Parathyroid adenoma (tissue), 2 donors: ENCODE measurements around the gene SHROOM3.

Experiments used
- H2AFZ ChIP-seq: fragments of 300-600 bp; sonication (generic); one replicate; pipeline ENCODE4 v1.7.0; 2017; ENCODE audit warnings: antibody characterized with exemption, mild to moderate bottlenecking
- H3K27ac ChIP-seq: fragments of 300-600 bp; sonication (generic); one replicate; pipeline ENCODE4 v1.7.0; 2017
- H3K27me3 ChIP-seq: fragments of 300-600 bp; sonication (generic); one replicate; pipeline ENCODE4 v1.7.0; 2017; ENCODE audit warnings: low read length; ENCODE audit not compliant: control insufficient read depth, insufficient read depth
- H3K36me3 ChIP-seq: fragments of 300-600 bp; sonication (generic); one replicate; pipeline ENCODE4 v1.7.0; 2017; ENCODE audit warnings: low read length; ENCODE audit not compliant: control insufficient read depth, insufficient read depth
- H3K4me1 ChIP-seq: fragments of 300-600 bp; sonication (generic); one replicate; pipeline ENCODE4 v1.7.0; 2017; ENCODE audit warnings: control low read depth
- H3K4me2 ChIP-seq: fragments of 300-600 bp; sonication (generic); one replicate; pipeline ENCODE4 v1.7.0; 2017; ENCODE audit warnings: low read length
- H3K4me3 ChIP-seq: fragments of 300-600 bp; sonication (generic); one replicate; pipeline ENCODE4 v1.7.0; 2017; ENCODE audit warnings: low read depth, low read length
- H3K79me2 ChIP-seq: fragments of 300-600 bp; sonication (generic); one replicate; pipeline ENCODE4 v1.7.0; 2017; ENCODE audit warnings: control low read depth
- H3K9ac ChIP-seq: fragments of 300-600 bp; sonication (generic); one replicate; pipeline ENCODE4 v1.7.0; 2017; ENCODE audit warnings: mild to moderate bottlenecking
- H3K9me3 ChIP-seq: fragments of 300-600 bp; sonication (generic); one replicate; pipeline ENCODE4 v1.7.0; 2017; ENCODE audit warnings: low read length; ENCODE audit not compliant: control insufficient read depth
- TF ChIP-seq, protein P1 (sequence below): fragments of 300-600 bp; sonication (generic); IDR thresholded peaks from one replicate; pipeline ENCODE4 v1.7.0; 2017; ENCODE audit warnings: antibody characterized with exemption, mild to moderate bottlenecking
- donor health status: primary hyperparathyroidism.

The SHROOM3 gene

GRCh38 chr4:76504613-76505465 lies 69.8 kb downstream of the SHROOM3 start:
- no peaks in the 10 kb centered on the region for H3K9me3 ChIP-seq
- H3K4me3 ChIP-seq = no peak overlapping the region
- TF ChIP-seq, protein P1, sequence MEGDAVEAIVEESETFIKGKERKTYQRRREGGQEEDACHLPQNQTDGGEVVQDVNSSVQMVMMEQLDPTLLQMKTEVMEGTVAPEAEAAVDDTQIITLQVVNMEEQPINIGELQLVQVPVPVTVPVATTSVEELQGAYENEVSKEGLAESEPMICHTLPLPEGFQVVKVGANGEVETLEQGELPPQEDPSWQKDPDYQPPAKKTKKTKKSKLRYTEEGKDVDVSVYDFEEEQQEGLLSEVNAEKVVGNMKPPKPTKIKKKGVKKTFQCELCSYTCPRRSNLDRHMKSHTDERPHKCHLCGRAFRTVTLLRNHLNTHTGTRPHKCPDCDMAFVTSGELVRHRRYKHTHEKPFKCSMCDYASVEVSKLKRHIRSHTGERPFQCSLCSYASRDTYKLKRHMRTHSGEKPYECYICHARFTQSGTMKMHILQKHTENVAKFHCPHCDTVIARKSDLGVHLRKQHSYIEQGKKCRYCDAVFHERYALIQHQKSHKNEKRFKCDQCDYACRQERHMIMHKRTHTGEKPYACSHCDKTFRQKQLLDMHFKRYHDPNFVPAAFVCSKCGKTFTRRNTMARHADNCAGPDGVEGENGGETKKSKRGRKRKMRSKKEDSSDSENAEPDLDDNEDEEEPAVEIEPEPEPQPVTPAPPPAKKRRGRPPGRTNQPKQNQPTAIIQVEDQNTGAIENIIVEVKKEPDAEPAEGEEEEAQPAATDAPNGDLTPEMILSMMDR = peak; percentile 46
- no peaks in the 10 kb centered on the region for H3K4me1 ChIP-seq
- no peaks in the 10 kb centered on the region for H3K79me2 ChIP-seq
- H3K4me2 ChIP-seq = no peak overlapping the region
- H3K27me3 ChIP-seq = no peaks in the 10 kb centered on the region
- no peaks in the 10 kb centered on the region for H3K36me3 ChIP-seq
- H3K9ac ChIP-seq = no peak overlapping the region
- H3K27ac ChIP-seq = no peak overlapping the region
- H2AFZ ChIP-seq = no peak overlapping the region

DNA sequence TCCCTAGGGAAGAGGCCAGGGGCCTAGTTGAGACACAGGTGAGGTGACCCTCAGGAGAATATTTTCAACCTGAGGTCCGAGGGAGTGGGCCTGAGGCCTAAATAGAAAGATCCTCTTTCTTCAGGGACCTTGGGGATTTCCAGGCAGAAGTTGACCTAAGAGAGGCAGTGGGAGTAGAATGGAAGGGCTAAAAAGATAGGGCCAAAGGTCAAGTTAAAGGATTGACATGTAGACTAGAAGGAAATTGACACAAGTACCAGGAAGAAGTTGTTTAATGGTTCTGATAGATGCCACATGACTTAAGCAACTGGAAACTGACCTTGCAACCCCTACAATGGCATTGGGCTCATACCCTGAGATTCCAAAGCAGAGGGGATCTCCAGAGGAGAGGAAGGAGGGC lies 76.9 kb downstream of the SHROOM3 start:
- Histone ChIP-seq H3K36me3 (no peaks in the 10 kb centered on the region), H3K9ac (no peak overlapping the region), H3K4me1 (no peaks in the 10 kb centered on the region), H2AFZ (no peak overlapping the region), H3K4me2 (no peak overlapping the region), H3K27me3 (no peaks in the 10 kb centered on the region), H3K79me2 (no peaks in the 10 kb centered on the region), H3K27ac (no peak overlapping the region), H3K4me3 (no peak overlapping the region), H3K9me3 (no peaks in the 10 kb centered on the region)
- TF ChIP-seq, protein P1 = no peak

DNA sequence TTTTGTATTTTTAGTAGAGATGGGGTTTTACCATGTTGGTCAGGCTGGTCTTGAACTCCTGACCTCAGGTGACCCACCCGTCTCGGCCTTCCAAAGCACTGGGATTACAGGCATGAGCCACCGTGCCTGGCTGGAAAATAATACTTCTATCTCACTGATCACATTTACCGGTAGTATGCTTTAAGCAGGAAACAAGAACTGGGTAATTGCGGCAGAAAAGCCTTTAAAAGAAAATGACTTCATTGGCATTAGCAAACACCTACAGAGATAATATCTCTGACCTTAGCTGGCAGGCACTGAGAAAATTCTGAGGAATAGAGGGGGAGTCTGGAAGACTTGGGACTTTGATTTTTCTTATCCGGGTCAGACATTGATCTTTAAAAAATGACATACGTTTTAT lies 78.5 kb downstream of the SHROOM3 start:
- no peak overlapping the region for H3K4me2 ChIP-seq
- TF ChIP-seq, protein P1 = no peak
- no peak overlapping the region for H2AFZ ChIP-seq
- H3K27ac ChIP-seq = no peak overlapping the region
- H3K4me3 ChIP-seq = no peak overlapping the region
- no peaks in the 10 kb centered on the region for H3K27me3 ChIP-seq
- no peaks in the 10 kb centered on the region for H3K4me1 ChIP-seq
- no peaks in the 10 kb centered on the region for H3K79me2 ChIP-seq
- no peaks in the 10 kb centered on the region for H3K9me3 ChIP-seq
- no peaks in the 10 kb centered on the region for H3K36me3 ChIP-seq
- no peak overlapping the region for H3K9ac ChIP-seq

- TF ChIP-seq, protein P1 = no peak
- H3K36me3 ChIP-seq = no peaks in the 10 kb centered on the region
- H3K27ac ChIP-seq = no peak overlapping the region
- no peak overlapping the region for H3K4me3 ChIP-seq
- no peak overlapping the region for H3K4me2 ChIP-seq
- no peak overlapping the region for H3K9ac ChIP-seq
- H3K4me1 ChIP-seq = no peaks in the 10 kb centered on the region
- no peak overlapping the region for H2AFZ ChIP-seq
- H3K27me3 ChIP-seq = no peaks in the 10 kb centered on the region
- H3K9me3 ChIP-seq = no peaks in the 10 kb centered on the region
- H3K79me2 ChIP-seq = no peaks in the 10 kb centered on the region
Observed at GRCh38 chr4:76514087-76514486, 79.1 kb downstream of the SHROOM3 start.
